GM23248 (cell line): ENCODE measurements around the gene IRS1. TPM values are rescaled to one million over a fixed set of nuclear protein-coding genes. Genes with fewer than 3 reads are reported as not detected.
A peak's percentile ranks its signal among the peaks of the same experiment; 100 is the strongest.

Experiments used
- DNase-seq: peaks from one replicate; pipeline ENCODE4 v3.0.0-alpha.2; 2015
- H2AFZ ChIP-seq: fragments of 200-600 bp; sonication (generic); 2 replicates; pipeline ENCODE4 v1.6.1; 2016; ENCODE audit warnings: antibody characterized with exemption
- H3F3A ChIP-seq: fragments of 200-600 bp; sonication (generic); 2 replicates; pipeline ENCODE4 v1.6.1; 2016; ENCODE audit warnings: mild to moderate bottlenecking, antibody characterized with exemption, mixed run types; ENCODE audit not compliant: insufficient read depth
- H3K27ac ChIP-seq: fragments of 200-600 bp; sonication (generic); 2 replicates; pipeline ENCODE4 v1.5.1; 2016; ENCODE audit warnings: mild to moderate bottlenecking
- H3K27me3 ChIP-seq: fragments of 200-600 bp; sonication (generic); replicated peaks from 2 replicates; pipeline ENCODE4 v1.6.1; 2016; ENCODE audit warnings: mild to moderate bottlenecking; ENCODE audit not compliant: insufficient read depth
- H3K36me3 ChIP-seq: fragments of 200-600 bp; sonication (generic); 2 replicates; pipeline ENCODE4 v1.6.1; 2016; ENCODE audit warnings: low read depth, mild to moderate bottlenecking
- H3K4me1 ChIP-seq: fragments of 200-600 bp; sonication (generic); 2 replicates; pipeline ENCODE4 v1.6.1; 2016; ENCODE audit warnings: mild to moderate bottlenecking; ENCODE audit not compliant: insufficient read depth
- H3K4me2 ChIP-seq: fragments of 200-600 bp; sonication (generic); one replicate; pipeline ENCODE4 v1.6.1; 2016; ENCODE audit warnings: mild to moderate bottlenecking; ENCODE audit not compliant: unreplicated experiment
- H3K4me3 ChIP-seq: fragments of 200-600 bp; sonication (generic); 2 replicates; pipeline ENCODE4 v1.5.1; 2016; ENCODE audit warnings: mild to moderate bottlenecking
- H3K79me2 ChIP-seq: fragments of 200-600 bp; sonication (generic); 2 replicates; pipeline ENCODE4 v1.6.1; 2016; ENCODE audit warnings: mild to moderate bottlenecking; ENCODE audit not compliant: insufficient read depth
- H3K9ac ChIP-seq: fragments of 200-600 bp; sonication (generic); 2 replicates; pipeline ENCODE4 v1.6.1; 2016; ENCODE audit warnings: mild to moderate bottlenecking
- H3K9me2 ChIP-seq: fragments of 200-600 bp; sonication (generic); 2 replicates; pipeline ENCODE4 v1.6.1; 2016; ENCODE audit warnings: mixed run types, mild to moderate bottlenecking, moderate library complexity; ENCODE audit not compliant: insufficient read depth
- H3K9me3 ChIP-seq: fragments of 200-600 bp; sonication (generic); one replicate; pipeline ENCODE4 v1.6.1; 2017; ENCODE audit warnings: low read depth
- H4K20me1 ChIP-seq: fragments of 200-600 bp; sonication (generic); 2 replicates; pipeline ENCODE4 v1.6.0; 2016; ENCODE audit not compliant: insufficient read depth
- EZH2 ChIP-seq: fragments of 200-600 bp; sonication (generic); IDR thresholded peaks from 2 replicates; pipeline ENCODE4 v1.6.1; 2018; ENCODE audit warnings: antibody characterized with exemption, mild to moderate bottlenecking; ENCODE audit not compliant: insufficient read depth, poor library complexity, severe bottlenecking
- EZH2phosphoT487 ChIP-seq: fragments of 200-600 bp; sonication (generic); IDR thresholded peaks from 2 replicates; pipeline ENCODE4 v1.6.1; 2018; ENCODE audit warnings: antibody characterized with exemption, moderate library complexity, mild to moderate bottlenecking, low read depth; ENCODE audit not compliant: insufficient read depth
- WGBS, 2 experiments: methylation state at CpG; one replicate each; pipeline ENCODE4 v1.1.6; 2015 to 2017; ENCODE audit warnings: low lambda C conversion rate in 2 of 2, low coverage in 1 of 2; ENCODE audit errors: missing lambda C conversion rate in 2 of 2; 5-methylcytosine and 5-hydroxymethylcytosine counted together
- in situ Hi-C: fragments of 300-500 bp; cut with MboI; formaldehyde crosslinking; loops from 2 replicates; pipeline ENCODE4 v1.15.0; 2020
- polyA plus RNA-seq: library from polyadenylated mRNA; unstranded; fragments of >200 nt; fragmentation: Nextera tagmentation; extraction: Ambion mirVana; gene quantifications from 2 replicates; pipeline ENCODE4 v1.2.1, GENCODE V29; 2016
- total RNA-seq: library from RNA; depleted of rRNA; stranded (reverse); fragments of >200 nt; shearing (Covaris generic); gene quantifications from 2 replicates; pipeline ENCODE4 v1.2.3, GENCODE V29; 2014

The IRS1 gene
- total and polyA plus RNA-seq, 2 experiments from 2014 or later = 8.4 to 18.8 TPM

GRCh38 chr2:226800941-226801784 lies 1.5 kb upstream of the IRS1 start:
- TF ChIP-seq EZH2 = no peak
- TF ChIP-seq EZH2phosphoT487 = no peak
- H3K27ac ChIP-seq = peak overlapping the region; percentile 61
- H3K9me3 ChIP-seq = no peaks in the 10 kb centered on the region
- peak overlapping the region; percentile 70 for H2AFZ ChIP-seq
- peaks cover 29% of the 10 kb centered on the region for H3K79me2 ChIP-seq
- peak; percentile 73 for DNase-seq
- H3K9ac ChIP-seq = peak overlapping the region; percentile 95
- peak overlapping the region; percentile 98 for H3K4me2 ChIP-seq
- 26 to 27% methylated on average over 33 of the region's 33 CpGs for WGBS, 2 experiments
- H3K9me2 ChIP-seq = no peaks in the 10 kb centered on the region
- H3K36me3 ChIP-seq = no peaks in the 10 kb centered on the region
- no peaks in the 10 kb centered on the region for H4K20me1 ChIP-seq
- peak overlapping the region; percentile 75 for H3K4me3 ChIP-seq
- peaks cover 17% of the 10 kb centered on the region for H3F3A ChIP-seq
- no peaks in the 10 kb centered on the region for H3K27me3 ChIP-seq
- in situ Hi-C loops = loop anchor here (5.0 to 10.0 kb wide), 2 partner anchors 314 to 1124 kb away; no protein-coding TSS in a partner anchor
- 0 out of 2 replicates have a peak, but pooled peaks cover 8% of the 10 kb centered on the region for H3K4me1 ChIP-seq

DNA sequence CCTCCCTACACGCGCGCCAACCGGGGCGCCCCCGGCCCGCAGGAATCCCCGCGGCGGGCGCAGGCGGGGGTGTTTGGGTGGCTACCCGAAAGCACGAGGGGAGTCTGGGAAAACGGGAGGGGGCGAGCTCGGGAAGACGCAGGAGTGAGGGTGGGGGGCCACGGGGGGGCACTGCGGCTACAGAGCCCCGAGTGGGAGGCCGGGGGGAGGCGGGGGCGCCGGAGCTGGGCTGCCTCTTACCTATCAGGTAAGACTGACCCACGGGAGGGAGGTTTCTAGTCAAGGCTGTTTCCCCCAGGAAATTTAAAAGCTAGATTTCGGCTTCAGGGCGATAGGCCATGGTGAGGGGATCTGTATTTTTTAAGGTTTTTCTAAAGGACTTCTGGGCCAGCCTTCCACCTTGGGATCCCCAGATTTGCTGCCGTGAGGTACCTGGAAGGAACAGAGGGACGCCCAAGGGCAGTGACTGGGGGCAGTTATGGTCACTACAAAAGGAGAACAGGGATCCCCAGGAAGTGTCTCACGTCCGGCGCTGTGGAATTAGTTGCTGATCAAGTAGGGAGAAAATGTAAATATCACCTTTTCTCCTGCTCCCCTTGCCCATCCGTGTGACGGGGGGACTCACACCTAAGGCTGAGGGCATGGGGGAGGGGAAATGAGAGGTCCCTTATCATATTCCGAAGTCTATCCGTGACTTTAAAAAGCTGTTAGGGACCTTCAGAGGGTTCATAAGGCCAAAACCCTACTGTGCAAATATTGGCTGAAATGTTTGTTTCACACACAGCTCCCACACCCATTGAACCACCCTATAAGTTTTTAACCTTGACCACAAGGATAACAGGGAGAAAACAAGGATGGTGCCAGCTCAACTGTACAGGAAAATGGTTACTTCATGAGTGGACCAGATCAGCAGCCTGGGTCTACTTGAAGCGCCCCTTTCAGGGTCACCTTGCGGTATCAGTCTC lies 638 bp upstream of the IRS1 start:
- H2AFZ ChIP-seq = peak overlapping the region; percentile 70
- no peaks in the 10 kb centered on the region for H3K27me3 ChIP-seq
- H3K9me2 ChIP-seq = no peaks in the 10 kb centered on the region
- peaks cover 38% of the 10 kb centered on the region for H3K79me2 ChIP-seq
- 3 to 5% methylated on average over 24 to 39 of the region's 39 CpGs for WGBS, 2 experiments
- H3K9me3 ChIP-seq = no peaks in the 10 kb centered on the region
- peak overlapping the region; percentile 98 for H3K4me2 ChIP-seq
- H3K4me1 ChIP-seq = 0 out of 2 replicates have a peak, but pooled peaks cover 8% of the 10 kb centered on the region
- no peaks in the 10 kb centered on the region for H3K36me3 ChIP-seq
- H3K4me3 ChIP-seq = peak overlapping the region; percentile 75
- H4K20me1 ChIP-seq = no peaks in the 10 kb centered on the region
- H3K27ac ChIP-seq = peak overlapping the region; percentile 61
- in situ Hi-C loops = loop anchor here (5.0 to 10.0 kb wide), 5 partner anchors 315 to 1123 kb away; no protein-coding TSS in a partner anchor
- H3K9ac ChIP-seq = peak overlapping the region; percentile 95
- peaks cover 17% of the 10 kb centered on the region for H3F3A ChIP-seq
- DNase-seq = peak; percentile 50
- TF ChIP-seq EZH2phosphoT487 = no peak
- no peak for TF ChIP-seq EZH2

DNA sequence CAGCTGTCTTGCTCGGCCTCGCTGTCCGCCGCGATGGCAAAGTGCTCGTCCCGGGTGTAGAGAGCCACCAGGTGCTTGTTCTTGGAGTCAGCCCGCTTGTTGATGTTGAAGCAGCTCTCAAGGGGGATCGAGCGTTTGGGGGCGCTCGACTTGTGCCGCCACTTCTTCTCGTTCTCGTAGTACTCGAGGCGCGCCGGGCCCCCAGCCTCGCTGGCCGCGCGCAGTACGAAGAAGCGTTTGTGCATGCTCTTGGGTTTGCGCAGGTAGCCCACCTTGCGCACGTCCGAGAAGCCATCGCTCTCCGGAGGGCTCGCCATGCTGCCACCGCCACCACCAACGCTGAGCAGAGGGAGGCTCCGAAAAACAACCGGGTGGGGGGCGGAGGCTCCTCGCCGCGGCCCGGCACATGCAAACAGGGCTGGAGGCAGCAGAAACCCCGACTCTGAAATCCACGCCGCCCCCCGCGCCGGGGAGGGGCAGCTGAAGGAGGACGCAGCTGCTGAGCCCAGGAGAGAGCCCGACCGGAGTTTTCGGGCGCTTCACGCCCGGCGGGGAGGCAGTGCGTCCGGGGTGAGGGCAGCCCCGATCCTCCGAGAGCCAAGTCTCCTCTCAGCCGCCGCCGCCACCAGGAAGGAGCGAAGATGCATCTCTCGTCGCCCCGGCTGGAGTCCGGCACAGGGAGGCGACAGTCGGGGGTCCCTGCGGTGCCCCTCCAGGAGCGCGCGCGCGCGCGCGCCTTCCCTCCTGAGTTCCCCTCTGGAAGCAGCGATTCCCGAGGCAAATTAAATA lies 1.0 kb downstream of the IRS1 start:
- peak overlapping the region; percentile 61 for H2AFZ ChIP-seq
- peak overlapping the region; percentile 95 for H3K9ac ChIP-seq
- peaks cover 54% of the 10 kb centered on the region for H3K79me2 ChIP-seq
- H4K20me1 ChIP-seq = no peaks in the 10 kb centered on the region
- peaks cover 31% of the 10 kb centered on the region for H3F3A ChIP-seq
- 0 to 2% methylated on average over 62 to 63 of the region's 80 CpGs for WGBS, 2 experiments
- no peaks in the 10 kb centered on the region for H3K9me2 ChIP-seq
- no peaks in the 10 kb centered on the region for H3K9me3 ChIP-seq
- H3K27ac ChIP-seq = peak overlapping the region; percentile 61
- in situ Hi-C loops = loop anchor here (5.0 to 10.0 kb wide), 3 partner anchors 374 to 911 kb away; no protein-coding TSS in a partner anchor
- H3K27me3 ChIP-seq = no peaks in the 10 kb centered on the region
- DNase-seq = peak; percentile 69
- peak overlapping the region; percentile 75 for H3K4me3 ChIP-seq
- no peaks in the 10 kb centered on the region for H3K36me3 ChIP-seq
- 0 out of 2 replicates have a peak, but pooled peaks cover 8% of the 10 kb centered on the region for H3K4me1 ChIP-seq
- H3K4me2 ChIP-seq = peak overlapping the region; percentile 98
- no peak for TF ChIP-seq EZH2phosphoT487
- TF ChIP-seq EZH2 = no peak
